Hindlimb muscle (tissue), 1 donor: Measurements from ENCODE around the gene PSG2. TPM values are rescaled to one million over a fixed set of nuclear protein-coding genes. Genes with fewer than 3 reads are reported as not detected.
"Not testable (repeated sequence)": the region's sequence is repeated elsewhere in the genome, so short reads cannot be mapped to it uniquely, and the experiment has no call there.

Experiments used
- DNase-seq: peaks from one replicate; pipeline ENCODE4 v3.0.0-alpha.2; 2013
- polyA plus RNA-seq: library from polyadenylated mRNA; unstranded; fragments of 120-200 nt; gene quantifications from one replicate; pipeline ENCODE4 v1.2.1, GENCODE V29; 2013; ENCODE audit not compliant: insufficient read length

Gene PSG2
- not detected for polyA plus RNA-seq

DNA sequence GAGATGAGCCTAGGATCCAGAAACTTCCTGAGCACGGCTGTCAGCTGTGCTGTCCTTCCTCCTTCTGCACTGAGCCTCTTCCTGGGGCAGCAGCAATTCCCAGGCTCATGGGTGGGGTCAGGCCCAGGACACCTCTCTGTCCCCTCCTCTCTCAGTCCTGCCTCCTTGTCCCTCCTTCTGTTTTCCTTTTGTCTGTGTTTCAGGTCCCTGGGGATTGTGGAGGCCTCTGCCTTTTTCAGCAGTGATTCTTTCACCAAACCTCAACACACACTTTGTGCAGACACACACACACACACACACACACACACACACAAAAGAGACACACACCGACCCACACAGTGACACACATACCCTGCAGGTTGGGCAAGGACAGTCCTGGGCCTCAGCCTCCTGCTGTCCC, at the start of gene PSG2:
Gene PSG2 (minus strand): TSS at position 101 of the 400 bp plus-strand sequence. CDS start 132 bp downstream, outside the sequence.
- not testable (repeated sequence) for DNase-seq

DNA sequence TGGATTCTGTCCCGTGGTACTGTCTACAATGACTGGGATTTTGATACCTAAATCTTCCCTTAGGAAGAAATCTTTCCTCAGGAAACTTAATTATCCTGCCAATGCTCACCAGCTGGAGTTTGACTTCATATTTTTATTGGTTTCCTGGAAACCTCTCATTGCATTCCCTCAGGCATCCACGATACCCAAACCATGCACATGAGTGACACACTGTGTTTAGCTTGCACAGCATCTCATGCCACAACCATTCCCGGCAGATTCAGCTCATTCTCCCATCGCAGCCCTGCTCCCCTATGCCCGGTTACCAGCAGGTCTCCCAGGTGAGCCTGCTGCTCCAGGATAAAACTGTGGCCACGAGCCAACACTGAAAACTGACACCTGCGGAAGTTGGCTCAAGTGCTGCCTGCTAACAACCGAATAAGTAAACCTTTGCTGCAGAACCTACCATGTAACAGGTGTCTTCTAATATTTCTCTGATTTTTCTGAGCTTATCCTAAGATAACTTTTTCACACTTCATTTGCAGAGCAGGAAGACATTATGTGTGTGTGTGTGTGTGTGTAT, 48.9 kb upstream of the PSG2 start:
- DNase-seq = not testable (repeated sequence)

DNA sequence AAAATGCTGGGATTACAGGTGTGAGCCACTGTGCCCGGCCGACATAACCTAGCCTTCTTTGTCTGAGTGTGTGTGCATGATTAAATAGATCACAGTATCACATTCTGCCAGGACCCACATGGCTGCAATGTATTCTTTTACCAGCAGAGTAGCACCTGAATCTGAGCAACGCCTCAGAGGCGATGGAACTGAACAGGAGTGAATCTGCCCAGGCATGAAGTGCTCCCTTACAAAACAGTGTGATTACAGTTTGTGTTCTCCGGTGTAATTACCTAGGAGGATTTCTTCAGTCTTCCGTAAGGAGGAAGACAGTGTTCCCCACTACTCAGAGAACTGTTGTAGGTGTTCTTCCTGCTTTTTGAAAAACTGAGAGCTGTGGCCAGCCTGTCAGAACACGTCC, 46.7 kb upstream of the PSG2 start:
- not testable (repeated sequence) for DNase-seq

DNA sequence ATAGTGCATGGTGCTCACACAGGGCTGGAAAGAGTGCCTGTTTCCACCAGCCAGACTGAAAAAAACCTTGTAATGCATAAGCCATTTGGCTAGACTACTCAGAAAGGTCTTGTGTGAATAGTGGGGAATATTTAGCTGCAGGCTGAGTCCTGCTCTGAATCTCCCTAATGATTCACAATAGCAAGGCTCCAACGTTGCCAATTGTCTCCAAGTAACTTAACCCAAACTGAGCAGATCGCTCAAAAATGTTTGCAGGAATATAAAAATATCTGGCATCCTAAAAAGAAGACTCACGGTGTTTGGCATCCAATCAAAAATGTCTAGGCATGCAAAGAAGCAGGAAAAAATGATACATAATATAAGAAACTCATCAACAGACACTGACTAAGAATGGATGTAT, 44.8 kb upstream of the PSG2 start:
- DNase-seq = not testable (repeated sequence)

DNA sequence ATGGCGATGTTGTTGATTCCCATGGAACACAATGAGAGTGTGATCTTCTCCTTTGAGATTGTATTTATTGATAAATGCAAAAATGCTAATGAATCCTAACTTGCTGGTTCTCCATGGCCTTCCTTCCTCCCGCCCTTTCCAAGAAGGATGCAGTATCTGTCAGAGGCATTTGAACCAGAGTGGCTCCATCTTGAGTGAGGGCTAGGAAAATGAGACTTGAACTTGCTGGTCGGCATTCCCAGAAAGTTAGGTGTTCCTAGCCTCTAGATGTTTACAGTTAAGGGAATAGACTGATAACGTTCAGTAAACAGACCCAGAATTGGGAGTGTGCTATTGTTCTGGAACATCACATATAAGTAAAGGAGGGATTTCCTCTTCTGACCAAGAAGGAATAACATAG, 44.2 kb upstream of the PSG2 start:
- DNase-seq = no peak

DNA sequence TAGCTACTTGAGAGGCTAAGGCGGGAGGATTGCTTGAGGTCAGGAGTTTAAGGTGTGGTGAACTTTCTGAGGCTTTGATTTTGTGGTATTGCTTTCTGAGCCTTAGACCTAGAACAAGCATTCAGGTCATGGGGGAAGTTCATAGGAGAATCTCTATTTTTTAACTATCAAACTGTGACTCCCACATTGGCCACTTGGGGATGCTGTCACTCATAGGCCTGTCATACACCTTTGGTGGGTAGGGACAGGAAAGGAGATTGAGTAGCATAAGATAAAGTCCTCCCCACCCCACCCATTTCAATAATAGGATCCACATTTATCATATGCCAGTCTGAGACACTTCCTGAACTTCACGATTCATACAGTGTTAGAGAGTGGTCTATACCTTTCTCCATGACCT, 41.9 kb upstream of the PSG2 start:
- DNase-seq = no peak

DNA sequence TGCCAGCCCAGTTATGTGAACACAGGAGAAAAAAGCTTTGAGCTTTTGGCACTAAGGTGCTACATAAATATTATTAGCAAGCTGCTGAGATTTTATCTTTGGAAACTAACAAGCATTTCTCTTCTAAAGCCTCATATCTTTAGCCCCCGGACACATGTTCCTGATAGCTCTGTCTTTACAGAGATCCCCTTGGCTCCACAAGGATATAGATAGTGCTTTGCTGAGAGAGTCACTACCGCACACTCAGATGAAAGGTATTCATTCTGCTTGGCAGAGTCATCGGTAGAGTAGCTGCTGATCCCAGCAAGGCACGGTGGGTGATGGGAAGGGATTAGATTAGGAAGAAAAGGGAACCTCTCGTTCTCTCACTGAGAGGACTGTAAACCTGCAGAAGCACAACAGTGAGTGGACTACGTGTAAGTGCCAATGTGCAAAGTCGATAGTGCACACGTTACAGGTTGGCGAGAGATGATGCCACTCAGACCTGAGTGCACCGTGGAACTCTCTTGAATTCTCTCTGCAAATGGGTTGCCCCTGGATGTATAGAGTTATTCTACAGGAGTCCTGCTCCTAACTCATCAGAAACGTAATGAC, 38.0 kb upstream of the PSG2 start:
- DNase-seq = not testable (repeated sequence)

DNA sequence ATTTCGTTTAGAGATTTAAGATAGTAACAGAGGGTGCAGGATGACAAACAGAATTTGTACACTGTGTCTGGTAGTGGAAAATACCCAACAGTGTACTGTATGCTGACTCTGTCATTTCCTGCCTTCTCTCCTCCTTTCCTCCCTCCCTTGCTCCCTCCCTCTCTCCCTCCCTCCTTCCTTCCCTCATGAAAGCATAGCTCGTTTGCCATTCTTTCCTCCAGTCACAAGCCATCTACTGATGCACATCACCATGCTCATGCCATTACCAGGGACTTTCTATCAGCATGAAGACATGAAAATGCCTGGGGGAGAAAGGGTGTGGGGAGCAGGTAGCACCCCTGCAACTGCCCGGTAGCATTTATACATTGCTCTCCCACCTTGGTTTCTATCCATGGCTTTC, 37.0 kb upstream of the PSG2 start:
- not testable (repeated sequence) for DNase-seq

DNA sequence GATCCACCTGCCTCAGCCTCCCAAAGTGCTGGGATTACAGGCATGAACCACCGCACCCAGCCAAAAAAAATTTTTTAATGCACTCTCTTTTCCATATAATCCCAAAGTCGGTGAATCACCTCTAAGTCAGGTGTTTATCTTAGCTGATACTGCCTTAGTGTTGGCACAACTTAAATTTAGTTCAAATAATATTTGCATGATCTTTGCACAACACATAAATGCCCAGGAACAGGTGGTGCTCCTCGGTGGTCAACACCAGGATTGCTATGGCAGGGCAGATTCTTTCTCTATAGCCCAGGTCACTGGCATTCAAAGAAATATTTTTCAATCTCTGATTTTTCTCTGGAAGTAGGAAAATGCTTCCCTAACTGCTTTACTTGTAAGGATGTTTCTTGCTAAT, 33.9 kb upstream of the PSG2 start:
- DNase-seq = not testable (repeated sequence)

DNA sequence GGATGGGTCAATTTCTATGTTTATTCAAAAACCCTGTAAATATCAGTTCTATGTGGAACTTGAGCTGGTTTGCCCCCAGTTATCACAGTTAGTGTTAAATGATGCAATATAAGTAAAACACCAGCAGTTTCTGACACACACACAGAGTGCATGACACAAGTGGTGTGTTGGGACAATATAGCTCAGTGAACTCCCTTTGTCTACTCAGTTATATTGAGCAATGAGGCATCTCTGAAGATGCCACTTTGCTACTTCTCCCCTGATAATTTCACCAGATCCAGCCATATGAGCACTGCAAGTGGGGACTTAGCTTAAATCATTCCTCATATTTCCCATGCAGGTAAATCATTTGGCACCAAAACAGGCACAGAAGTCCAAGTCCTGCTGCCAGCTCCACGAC, 33.0 kb upstream of the PSG2 start:
- DNase-seq = not testable (repeated sequence)

DNA sequence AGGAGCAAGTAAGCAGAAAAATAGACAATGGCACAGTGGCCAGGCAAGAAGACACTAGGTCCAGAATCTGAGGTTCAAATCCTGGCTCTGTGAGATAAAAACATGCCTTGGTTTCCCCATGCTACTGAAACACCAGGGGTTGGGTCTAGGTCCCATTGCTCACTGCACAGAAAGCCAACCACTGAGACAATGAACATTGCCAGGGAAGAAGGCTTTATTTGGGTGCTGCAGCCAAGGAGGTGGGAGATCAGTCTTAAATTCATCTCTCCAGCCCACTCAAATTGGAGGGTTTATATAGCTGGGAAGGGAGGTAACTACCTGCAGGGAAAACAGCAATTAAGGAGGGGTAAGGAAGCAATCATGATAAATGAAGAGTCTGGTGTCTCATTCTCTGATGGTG, 32.6 kb upstream of the PSG2 start:
- DNase-seq = not testable (repeated sequence)

DNA sequence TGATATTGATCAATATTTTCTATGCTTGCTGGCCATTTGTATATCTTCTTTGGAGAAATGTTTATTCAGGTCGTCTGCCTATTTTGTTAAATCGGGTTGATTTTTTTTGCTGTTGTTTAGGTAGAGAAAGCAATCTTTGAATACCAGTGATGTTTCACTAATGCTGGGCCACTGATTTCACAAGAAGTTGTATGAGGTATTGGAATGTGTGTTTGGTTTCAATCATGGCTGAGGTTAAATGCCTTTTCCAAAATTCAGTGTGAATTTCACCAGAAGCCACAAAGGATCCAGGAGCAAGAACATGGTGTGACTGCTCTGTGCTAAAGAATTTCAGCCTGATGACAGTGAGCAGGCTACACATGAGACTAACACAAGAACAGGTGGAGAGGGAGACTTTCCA, 32.1 kb upstream of the PSG2 start:
- DNase-seq = not testable (repeated sequence)

DNA sequence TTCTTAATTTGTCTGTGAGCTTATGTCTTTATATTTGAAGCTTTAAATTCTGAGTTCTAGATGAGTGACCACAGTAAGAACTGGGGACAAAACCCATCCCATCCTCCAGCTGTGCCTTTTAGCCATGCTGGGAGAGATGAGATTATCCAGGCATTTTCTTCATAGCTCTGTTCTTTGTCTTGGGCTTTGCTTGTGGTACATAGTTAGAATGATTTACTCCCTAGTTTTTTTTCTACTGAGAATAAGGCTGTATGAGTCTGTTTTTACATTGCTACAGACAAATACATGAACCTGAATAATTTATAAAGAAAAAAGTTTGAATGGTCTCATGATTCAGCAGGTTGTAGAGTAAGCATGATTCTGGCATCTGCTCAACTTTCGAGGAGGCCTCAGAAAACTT, 24.9 kb upstream of the PSG2 start:
- DNase-seq = not testable (repeated sequence)

DNA sequence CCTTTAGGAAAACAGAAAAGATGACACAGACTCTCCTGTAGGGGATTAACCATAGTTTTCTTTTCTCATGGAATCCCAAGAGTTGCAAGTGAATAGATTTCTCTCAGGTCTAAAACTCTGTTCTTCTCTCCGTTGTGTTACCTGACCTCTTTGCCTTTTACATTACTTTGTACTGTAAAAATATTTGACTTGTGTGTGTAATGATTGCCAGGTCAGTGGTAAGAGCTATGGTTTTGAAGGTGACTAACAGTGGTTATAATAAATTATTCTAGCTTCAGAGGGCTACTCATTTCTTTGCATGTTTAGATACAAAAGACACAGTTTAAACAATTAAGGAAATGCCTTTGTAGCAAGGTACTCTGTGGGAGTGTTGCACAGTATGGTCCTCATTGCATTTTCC, 23.0 kb upstream of the PSG2 start:
- no peak for DNase-seq

DNA sequence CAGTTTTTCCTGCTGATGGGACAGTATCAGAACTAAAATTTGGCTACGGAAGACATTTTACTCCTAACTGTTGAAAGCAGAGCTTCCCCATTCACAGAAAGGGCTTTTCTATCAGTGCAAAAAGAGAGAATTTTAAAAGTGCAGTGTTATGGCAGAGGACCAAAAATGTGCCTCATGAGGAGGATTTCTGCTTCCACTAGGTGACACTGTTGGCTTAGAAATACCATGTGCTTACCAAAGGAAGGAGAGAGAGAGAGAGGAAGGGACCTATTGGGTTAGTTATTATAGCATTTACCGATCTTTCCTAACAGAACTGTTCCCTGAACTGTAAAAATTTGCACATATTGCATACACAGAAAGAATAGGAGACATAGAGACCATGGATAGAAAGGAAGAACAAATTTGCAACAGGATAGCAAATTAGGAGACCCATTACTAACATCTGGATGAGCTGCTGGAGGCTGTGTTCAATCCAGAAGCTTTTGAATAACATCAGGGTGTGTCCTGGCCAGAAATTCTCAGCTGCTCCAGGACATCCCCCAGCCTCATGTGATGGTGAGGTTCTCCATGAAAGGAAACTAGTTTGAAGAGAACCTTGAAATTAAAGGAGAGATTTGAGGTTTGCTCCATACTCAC, 21.8 kb upstream of the PSG2 start:
- not testable (repeated sequence) for DNase-seq

DNA sequence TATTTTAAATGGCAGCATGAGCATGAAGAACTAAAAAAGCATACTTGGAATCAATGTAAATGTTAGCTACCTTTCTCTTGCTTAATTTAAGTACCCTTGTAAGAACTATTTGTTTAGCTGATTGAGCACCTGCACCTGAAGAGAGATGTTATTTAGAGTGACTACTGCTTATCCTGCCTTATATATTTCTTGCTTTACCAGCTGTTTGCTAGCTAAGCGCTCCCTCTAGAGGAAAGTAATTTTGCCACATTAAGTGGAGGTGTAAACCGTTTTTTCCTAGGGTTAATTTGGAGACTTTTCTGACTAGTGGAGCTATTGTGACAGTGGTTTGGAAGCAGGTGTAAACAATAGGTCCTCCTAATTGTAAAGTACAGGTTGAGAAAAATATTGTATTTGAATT, 19.4 kb upstream of the PSG2 start:
- no peak for DNase-seq

DNA sequence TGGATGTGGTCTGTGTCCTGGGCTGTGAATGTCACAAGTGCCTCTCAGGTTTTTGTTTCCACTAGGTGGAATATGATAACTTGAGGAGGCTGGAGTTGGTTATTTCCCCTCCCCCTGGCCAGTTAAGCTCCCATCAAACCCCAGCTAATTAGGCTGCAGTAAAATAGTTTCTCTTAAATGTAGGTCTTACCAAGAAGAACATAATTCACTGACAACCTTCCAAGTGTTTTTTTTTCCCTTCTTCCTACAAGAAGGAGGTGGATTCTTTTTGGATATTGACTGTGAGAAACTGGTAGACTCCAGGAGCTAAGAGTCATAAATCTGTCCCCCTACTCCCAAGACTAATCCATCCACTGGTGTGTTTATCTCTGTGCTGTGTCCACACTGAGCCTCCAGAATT, 15.9 kb upstream of the PSG2 start:
- not testable (repeated sequence) for DNase-seq

DNA sequence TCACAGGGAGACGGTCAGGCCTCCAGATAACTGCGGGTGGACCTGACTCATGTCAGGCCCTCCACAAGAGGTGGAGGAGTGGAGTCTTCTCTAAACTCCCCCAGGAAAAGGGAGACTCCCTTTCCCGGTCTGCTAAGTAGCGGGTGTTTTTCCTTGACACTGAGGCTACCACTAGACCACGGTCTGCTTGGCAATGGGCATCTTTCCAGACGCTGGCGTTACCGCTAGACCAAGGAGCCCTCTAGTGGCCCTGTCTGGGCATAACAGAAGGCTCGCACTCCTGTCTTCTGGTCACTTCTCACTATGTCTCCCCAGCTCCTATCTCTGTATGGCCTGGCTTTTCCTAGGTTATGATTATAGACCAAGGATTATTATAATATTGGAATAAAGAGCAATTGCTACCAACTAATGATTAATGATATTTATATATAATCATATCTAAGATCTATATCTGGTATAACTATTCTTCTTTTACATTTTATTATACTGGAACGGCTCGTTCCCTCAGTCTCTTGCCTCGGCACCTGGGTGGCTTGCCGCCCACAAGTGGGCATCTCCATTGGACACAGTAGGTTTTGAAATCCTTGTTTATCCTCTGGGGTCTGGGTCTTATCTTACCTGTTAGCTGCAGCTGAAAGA, 5.3 kb upstream of the PSG2 start:
- peak; percentile 2 for DNase-seq

DNA sequence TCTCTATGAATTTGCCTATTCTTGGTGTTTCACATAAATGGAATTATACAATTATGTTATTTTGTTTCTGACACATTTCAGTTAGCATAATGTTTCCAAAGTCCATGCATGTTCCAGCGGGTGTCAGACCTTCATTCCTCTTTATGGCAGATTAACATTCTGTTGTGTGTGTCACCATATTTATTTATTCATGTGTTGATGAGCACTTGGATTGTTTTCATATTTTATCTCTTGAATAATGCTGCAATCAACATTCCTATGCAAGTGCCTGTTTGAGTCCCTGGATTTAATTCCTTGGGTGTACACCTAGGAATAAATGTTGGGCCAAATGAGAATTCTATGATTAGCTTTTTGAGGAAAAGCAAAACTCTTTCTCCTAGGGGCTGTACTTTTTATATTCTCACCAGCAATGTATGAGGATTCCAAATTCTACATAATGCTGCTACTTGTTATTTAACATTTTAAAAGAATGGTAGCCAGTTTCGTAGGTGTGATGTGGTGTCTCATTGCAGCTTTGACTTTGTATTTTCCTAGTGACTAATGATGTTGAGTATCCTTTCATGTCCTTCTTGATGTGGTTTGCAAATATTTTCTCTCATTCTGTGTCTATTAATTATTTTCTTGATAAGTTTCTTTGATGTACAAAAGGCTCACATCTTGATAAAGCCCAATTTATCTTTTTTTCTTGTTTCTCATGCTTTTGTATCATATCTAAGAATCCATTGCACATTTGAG, 3.5 kb upstream of the PSG2 start:
- DNase-seq = not testable (repeated sequence)

DNA sequence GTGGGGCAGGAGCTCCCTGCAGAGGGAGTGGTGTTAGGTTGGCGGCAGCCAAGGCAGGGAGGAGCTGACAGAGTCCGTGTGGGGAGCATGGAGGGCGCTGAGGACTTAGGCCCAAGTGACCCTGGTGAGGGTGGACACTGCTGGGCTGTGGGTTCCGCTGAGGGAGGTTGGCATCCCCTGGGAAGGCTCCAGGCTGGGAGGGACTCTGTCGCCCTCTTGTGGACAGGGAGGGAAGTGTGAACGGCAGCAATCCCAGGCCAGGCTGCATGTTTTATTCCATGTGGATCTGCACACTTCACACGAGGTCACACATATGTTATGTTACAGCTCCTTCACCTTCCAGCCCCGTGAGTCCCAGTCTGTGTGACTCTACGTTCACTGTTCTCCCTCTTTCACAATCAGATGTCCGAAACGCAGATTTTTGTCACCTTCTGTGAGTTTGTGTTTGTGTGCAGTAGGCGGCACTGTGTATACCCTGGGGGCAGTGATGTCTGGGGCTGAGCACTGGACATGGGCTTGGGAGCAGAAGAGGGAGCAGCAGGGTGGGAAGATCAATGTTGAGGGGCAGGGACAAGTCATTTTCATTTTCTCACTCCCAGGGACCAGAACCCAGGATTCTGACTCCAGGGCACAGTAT, 1.8 kb upstream of the PSG2 start:
- DNase-seq = not testable (repeated sequence)

DNA sequence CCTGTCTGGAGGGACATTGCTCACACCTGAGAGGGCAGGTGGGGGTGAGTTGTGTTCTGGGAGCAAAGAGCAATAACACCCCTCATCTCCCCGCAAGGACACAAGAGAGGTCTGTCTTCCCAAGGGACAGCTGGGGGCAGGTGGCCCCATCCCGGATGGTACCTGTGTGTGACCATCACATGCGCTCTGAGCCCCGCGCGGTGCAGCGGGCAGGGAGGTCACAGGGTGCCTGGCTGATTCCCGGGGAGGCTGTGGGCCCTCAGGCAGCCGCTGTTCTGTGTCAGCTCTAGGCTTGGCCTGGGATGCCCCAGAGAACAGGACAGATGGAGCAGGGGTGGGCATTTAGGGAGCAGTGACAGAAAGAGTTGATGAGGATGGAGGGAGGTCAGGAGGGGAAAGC, 1.2 kb upstream of the PSG2 start:
- not testable (repeated sequence) for DNase-seq

DNA sequence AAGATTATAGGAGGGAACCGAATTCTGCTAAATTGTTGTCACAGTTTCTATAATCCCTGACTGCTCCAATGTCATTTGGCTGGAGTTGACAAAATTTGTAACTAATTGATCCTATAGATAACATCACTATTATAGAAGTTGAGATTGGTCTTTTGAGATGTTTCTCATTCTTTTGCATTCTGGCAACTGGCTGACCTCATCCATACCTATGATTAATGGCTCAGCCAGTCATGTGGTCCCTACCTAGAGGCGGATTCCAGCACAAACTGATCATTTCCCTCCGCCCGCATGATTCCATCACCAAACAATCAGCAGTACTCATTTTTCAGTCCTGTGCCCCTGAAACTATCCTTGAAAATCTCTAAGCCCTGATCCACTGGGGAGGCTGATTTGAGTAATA, 4.2 kb downstream of the PSG2 start:
- DNase-seq = no peak
